SK-N-MC (cell line): ENCODE data around the gene DCTN1.
"Not testable (repeated sequence)": the region's sequence is repeated elsewhere in the genome, so short reads cannot be mapped to it uniquely, and the experiment has no call there.

Experiments
- DNase-seq: peaks from one replicate; pipeline ENCODE4 v3.0.0-alpha.2; 2011; ENCODE audit warnings: low read depth, low spot score
- H3K27ac ChIP-seq: fragments of 200-600 bp; sonication (generic); 2 replicates; pipeline ENCODE4 v1.5.1; 2016; ENCODE audit warnings: mixed run types
- H3K36me3 ChIP-seq: fragments of 200-600 bp; sonication (generic); 2 replicates; pipeline ENCODE4 v1.6.1; 2017; ENCODE audit warnings: antibody characterized with exemption, low read length, mixed read lengths; ENCODE audit not compliant: insufficient read depth
- H3K4me3 ChIP-seq: fragments of 200-600 bp; sonication (generic); 2 replicates; pipeline ENCODE4 v1.5.1; 2016
- H3K9ac ChIP-seq: fragments of 200-600 bp; sonication (generic); 2 replicates; pipeline ENCODE4 v1.8.0; 2017; ENCODE audit warnings: mixed run types, mixed read lengths; ENCODE audit not compliant: insufficient read length
- H3K9me3 ChIP-seq: fragments of 200-600 bp; sonication (generic); 2 replicates; pipeline ENCODE4 v1.6.1; 2017; ENCODE audit warnings: low read depth, mild to moderate bottlenecking, antibody characterized with exemption, low read length, moderate library complexity, mixed read lengths
- EZH2 ChIP-seq: fragments of 200-600 bp; sonication (generic); IDR thresholded peaks from one replicate; pipeline ENCODE4 v1.6.1; 2017; ENCODE audit warnings: antibody characterized with exemption
- FOXP2 ChIP-seq: optimal IDR thresholded peaks from 2 replicates; pipeline ENCODE3; 2011; ENCODE audit warnings: mild to moderate bottlenecking, moderate library complexity; ENCODE audit not compliant: insufficient read depth; ENCODE audit errors: extremely low read length, control extremely low read depth
- POLR2AphosphoS5 ChIP-seq: IDR thresholded peaks from 2 replicates; pipeline ENCODE4 v1.6.1; 2012; ENCODE audit warnings: mild to moderate bottlenecking, low read depth, low read length, borderline replicate concordance

The DCTN1 gene

DNA sequence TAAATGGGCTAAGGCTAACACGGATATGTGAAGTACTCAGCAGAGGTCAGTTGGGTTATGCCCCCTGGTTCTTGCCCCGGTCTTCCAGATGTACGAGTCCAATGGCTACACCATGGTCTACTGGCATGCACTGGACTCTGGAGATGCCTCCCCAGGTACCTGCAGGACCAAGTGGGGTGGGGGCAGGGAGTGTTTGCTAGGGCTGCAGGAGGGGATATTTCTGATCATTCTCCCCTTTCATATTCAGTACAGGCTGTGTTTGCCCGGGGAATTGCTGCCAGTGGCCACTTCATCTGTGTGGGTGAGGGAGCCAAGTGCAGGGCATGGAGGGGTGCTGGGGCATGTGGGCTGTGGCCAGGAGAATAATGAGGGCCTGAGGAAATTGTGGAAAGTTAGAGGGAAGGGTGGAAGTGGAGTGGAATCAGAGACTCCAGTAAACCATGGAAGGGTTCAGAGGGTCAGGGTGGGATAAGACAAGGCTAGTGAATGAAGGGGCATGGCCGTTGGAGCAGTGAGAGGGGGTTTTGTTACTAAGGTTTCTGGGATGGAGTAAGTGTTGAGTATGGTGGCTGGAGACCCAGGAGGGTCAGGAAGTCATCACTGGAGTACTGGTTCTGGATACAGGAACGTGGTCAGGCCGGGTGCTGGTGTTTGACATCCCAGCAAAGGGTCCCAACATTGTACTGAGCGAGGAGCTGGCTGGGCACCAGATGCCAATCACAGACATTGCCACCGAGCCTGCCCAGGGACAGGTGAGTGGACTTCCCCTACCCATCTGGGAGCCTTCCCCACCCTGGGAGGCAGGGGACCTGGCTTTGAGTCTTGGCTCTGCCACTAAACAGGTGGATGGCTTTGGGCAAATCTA lies 43.4 kb upstream of the DCTN1 start:
- no peak for DNase-seq
- no peak overlapping the region for H3K27ac ChIP-seq
- H3K4me3 ChIP-seq: no peak overlapping the region
- H3K36me3 ChIP-seq: no peaks in the 10 kb centered on the region; the same call in 1 of the 2 replicates
- no peaks in the 10 kb centered on the region for H3K9me3 ChIP-seq
- H3K9ac ChIP-seq: no peak overlapping the region
- TF ChIP-seq POLR2AphosphoS5: no peak
- no peak for TF ChIP-seq FOXP2
- TF ChIP-seq EZH2: no peak

DNA sequence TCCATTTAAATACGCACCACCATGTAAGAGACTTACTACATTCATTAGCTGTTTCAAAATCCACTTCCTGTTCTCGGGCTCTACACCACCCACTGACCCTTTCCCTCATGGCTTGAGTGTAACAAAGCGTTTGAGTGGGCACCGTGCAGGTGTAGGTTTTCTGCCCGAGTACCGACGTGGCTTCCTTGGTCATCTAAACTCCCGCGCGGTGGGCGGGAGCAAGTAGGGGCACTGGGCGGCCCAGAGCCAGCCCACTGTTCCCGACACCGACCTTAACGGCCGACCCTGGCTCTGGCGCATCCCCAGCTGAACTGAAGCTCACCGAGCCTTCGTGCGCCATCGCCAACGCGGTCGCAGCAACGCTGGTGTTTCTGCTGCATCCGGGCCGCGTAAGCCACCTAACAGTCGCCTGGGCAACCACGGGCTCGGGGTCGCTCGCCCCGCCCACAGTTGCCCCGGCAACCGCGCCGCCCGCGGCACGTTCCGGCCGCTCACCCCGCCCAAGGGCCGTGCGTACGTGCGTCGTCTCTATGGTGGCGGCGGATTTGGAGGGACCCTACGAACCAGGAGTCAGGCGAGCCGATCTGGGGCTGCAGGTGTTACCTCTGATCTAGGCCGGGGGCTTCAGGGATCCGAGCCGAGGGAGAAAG lies 41.2 kb upstream of the DCTN1 start, which contains the start of the genes C2orf81 and WDR54:
Gene C2orf81 (minus strand): TSS at position 399 of the 650 bp plus-strand sequence. CDS start 59 bp downstream, at position 340.
Gene WDR54 (plus strand): TSS at position 510 of the 650 bp plus-strand sequence. CDS start 424 bp downstream, outside the sequence.
- Histone ChIP-seq H3K9me3 (no peaks in the 10 kb centered on the region), H3K36me3 (no peaks in the 10 kb centered on the region; the same call in 1 of the 2 replicates), H3K27ac (no peak within 1 kb of the TSS), H3K4me3 (peak within 1 kb of the TSS; percentile 86), H3K9ac (peak within 1 kb of the TSS; percentile 50)
- no peak for DNase-seq
- no peak for TF ChIP-seq EZH2
- TF ChIP-seq POLR2AphosphoS5: peak; percentile 85
- TF ChIP-seq FOXP2: no peak

DNA sequence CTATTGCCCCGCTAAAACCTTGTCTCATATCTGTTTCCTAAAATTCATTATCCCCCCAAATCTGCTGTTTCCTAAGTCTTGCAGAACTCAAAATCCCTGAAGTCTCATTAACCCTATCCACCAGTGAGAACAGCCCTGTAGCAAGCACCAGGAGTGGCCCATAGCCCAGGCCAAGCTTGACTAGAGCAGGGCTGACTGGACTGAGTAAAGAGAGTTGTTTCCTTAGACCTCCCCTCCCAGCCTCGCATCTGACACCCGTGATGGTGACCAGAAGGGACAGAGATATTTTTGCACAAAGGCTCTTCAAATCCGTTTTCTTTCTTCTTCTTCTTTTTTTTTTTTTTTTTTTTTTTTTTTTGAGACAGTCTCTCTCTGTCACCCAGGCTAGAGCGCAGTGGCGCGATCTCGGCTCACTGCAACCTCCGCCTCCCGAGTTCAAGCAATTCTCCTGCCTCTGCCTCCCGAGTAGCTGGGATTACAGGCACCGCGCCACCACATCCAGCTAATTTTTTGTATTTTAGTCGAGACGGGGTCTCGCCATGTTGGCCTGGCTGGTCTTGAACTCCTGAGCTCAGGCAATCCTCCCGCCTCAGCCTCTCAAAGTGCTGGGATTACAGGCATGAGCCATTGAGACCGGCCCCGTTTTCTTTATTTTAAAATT lies 40.5 kb upstream of the DCTN1 start:
- DNase-seq, H3K9me3 ChIP-seq, H3K27ac ChIP-seq, H3K9ac ChIP-seq, H3K36me3 ChIP-seq: not testable (repeated sequence)
- H3K4me3 ChIP-seq: peak overlapping the region; percentile 86

DNA sequence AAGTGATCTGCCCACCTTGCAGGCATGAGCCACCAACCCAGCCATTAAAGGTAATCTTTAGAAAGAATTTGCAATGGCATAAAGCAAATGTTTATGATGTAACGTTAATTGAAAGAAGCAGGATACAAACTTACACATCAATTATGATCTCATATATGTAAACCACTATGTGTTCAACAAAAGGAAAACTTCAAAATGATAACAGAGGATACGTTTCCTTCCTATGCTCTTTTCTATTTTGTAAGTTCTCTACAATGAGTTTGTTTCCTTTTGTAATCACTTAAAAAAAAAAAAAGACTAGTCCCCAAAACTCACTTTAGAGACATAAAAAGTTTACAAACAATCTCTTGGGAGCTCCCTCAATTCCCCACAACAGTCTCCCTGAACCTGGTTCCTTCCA lies 39.9 kb upstream of the DCTN1 start:
- Histone ChIP-seq H3K27ac (no peak overlapping the region), H3K9me3 (no peaks in the 10 kb centered on the region), H3K36me3 (no peaks in the 10 kb centered on the region), H3K9ac (no peak overlapping the region), H3K4me3 (no peak overlapping the region)
- DNase-seq: no peak
- no peak for TF ChIP-seq EZH2
- TF ChIP-seq POLR2AphosphoS5: no peak
- TF ChIP-seq FOXP2: no peak

DNA sequence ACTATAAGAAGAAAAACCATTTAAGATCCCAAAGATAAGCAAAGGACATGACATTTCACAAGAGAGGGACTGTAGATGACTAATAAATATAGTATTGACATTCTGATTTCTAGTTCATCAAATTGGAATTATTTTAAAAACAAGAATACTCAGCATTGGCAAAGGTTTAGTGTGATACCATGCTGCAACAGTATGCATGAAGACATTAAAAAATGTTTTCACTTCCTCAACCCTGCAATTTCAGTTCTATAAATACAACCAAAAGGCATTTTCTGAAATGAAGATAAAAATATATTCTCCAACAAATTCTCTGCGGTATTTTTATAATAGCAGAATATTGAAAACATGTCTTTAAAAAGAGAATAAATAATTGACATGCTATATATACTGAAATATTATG lies 39.2 kb upstream of the DCTN1 start:
- H3K9me3 ChIP-seq: no peaks in the 10 kb centered on the region
- H3K4me3 ChIP-seq: no peak overlapping the region
- no peak for TF ChIP-seq EZH2
- H3K27ac ChIP-seq: no peak overlapping the region
- H3K36me3 ChIP-seq: no peaks in the 10 kb centered on the region
- DNase-seq: no peak
- no peak overlapping the region for H3K9ac ChIP-seq

DNA sequence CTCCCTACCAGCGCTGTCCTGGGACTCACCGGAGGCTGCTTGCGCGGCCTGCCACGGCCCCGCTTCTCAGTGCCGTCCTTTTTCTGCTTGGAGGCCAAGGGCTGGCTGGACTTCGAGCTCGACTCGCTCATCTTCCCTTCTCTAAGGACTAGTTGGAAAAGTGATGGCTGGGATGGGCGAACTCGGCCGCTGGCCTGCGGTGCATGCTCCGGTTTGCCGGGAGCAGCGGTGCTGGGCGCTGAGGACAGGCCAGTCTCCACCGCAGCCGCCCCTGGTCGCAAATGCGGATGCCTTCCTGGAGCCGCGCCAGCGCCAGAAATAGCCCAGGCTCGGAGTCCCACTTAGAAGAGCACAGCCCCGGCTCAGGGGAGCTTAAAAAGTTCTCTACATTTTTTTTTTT lies 38.2 kb upstream of the DCTN1 start:
- Histone ChIP-seq H3K9me3 (no peaks in the 10 kb centered on the region), H3K9ac (no peak overlapping the region), H3K36me3 (no peaks in the 10 kb centered on the region), H3K27ac (no peak overlapping the region), H3K4me3 (no peak overlapping the region)
- DNase-seq: no peak
- no peak for TF ChIP-seq POLR2AphosphoS5
- no peak for TF ChIP-seq FOXP2
- no peak for TF ChIP-seq EZH2

DNA sequence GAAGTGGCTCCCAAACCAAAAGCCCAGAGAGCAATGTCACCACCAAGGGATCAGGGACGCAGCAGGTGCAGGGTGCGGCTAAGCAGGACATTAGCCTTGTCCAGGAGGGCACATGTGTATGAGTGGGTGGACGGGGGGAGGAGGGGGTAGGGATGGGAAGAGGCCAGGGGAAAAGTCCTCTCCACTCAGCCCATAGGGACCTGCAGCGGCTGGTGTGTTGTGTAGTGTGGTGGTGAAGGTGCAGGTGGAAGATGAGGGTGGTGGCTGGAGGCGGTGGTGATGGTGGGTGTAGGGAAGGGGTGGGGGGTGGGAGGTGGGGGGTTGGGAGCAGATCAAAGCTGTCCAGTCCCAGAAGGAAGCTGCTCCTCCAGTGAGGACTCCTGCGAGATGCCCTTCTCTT lies 37.7 kb upstream of the DCTN1 start:
- Histone ChIP-seq H3K27ac (no peak overlapping the region), H3K9me3 (no peaks in the 10 kb centered on the region), H3K9ac (no peak overlapping the region), H3K36me3 (no peaks in the 10 kb centered on the region), H3K4me3 (no peak overlapping the region)
- TF ChIP-seq POLR2AphosphoS5: no peak
- no peak for TF ChIP-seq FOXP2
- TF ChIP-seq EZH2: no peak
- DNase-seq: no peak

DNA sequence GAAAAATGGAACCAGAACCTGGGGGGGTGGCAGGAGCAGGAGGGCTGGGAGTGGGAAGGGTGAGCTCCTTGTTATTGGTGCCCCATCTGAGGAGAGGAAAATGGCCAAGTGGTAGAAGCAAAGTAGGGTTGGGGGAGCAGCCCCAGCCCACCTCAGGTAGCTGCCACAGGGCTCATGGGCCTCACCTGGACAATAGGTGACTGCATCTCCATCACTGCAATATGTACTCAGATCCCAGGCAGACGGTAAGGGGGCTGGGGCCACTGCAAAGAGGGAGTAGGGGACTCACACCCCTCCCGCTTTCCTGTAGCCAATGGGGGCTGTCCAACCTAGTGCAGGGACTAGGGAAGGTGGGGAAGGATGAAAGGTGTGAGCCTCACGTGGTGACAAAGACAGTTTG lies 37.1 kb upstream of the DCTN1 start:
- no peak for DNase-seq
- H3K9ac ChIP-seq: no peak overlapping the region
- TF ChIP-seq FOXP2: no peak
- no peak for TF ChIP-seq POLR2AphosphoS5
- no peak for TF ChIP-seq EZH2
- H3K36me3 ChIP-seq: no peaks in the 10 kb centered on the region
- H3K9me3 ChIP-seq: no peaks in the 10 kb centered on the region
- no peak overlapping the region for H3K27ac ChIP-seq
- H3K4me3 ChIP-seq: no peak overlapping the region
